GM21529 (cell line): Measurements from ENCODE around the gene BCL7B.
"Not testable (repeated sequence)": the region's sequence is repeated elsewhere in the genome, so short reads cannot be mapped to it uniquely, and the experiment has no call there.

Experiments used
- ATAC-seq: cut with Tn5 transposase; IDR thresholded peaks from one replicate; pipeline ENCODE4 v1.9.1; 2021; ENCODE audit not compliant: unreplicated experiment

BCL7B gene

GRCh38 chr7:73573276-73573675 is 15.8 kb upstream of the BCL7B start:
- no peak for ATAC-seq

GRCh38 chr7:73572767-73573186 is 15.3 kb upstream of the BCL7B start:
- no peak for ATAC-seq

GRCh38 chr7:73570977-73571376 is 13.5 kb upstream of the BCL7B start:
- no peak for ATAC-seq

GRCh38 chr7:73570521-73570920 is 13.0 kb upstream of the BCL7B start:
- no peak for ATAC-seq

- ATAC-seq, result no peak
Observed at GRCh38 chr7:73569042-73569608, 11.6 kb upstream of the BCL7B start.

DNA sequence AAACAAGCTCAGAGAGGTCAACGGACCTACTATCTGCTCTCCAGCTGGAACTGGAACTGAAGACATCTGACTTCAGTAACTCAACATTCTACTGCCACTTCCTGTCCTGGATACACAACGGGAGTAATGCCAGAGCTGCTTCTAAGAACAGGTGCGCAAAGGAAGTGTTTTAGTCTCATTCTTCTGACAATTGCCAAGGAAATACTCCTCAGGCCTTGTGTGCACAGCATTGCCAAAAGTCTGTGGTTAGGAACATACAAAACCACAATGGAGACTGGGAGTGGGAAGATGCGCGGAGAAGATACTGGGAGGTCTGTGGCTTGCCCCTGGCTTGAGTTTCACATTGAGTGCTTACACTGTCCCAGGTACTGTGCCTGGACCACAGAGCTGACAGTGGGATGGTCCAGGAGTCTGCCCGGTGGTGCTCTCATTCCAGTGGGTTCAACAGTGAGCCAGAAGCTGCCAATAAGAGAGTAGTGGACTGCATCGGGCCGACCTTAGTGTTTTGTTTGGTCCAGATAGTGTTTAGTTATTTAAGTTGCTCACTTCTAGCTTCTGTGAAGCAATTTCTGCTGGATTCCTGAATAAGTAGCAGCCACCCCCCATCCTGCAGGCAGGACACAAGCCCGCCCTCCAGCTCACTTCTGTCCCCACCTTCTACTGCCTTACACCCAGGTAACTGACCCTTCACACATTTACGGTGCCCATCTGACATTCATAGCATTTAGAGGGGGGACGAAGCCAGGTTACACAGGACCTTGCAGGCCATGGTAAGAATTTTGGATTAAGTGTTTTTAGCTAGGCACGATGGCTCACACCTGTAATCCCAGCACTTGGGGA is 10.6 kb upstream of the BCL7B start:
- no peak for ATAC-seq

DNA sequence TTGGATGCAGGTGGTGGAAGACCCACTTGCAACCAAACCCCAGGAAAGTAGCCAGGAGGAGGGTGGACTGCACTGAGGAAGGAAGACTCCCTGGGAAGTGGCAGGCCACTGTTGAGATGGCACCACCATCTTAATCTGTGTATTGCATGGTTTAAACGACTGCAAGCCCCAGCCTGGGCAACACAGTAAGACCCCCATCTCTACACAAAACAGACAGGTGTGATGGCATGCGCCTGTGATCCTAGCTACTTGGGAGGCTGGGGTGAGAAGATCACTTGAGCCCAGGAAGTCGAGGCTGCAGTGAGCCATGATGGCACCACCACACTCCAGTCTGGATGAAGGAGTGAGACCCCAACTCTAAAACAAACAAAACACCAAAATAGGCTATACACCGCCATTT is 9.7 kb upstream of the BCL7B start:
- no peak for ATAC-seq

DNA sequence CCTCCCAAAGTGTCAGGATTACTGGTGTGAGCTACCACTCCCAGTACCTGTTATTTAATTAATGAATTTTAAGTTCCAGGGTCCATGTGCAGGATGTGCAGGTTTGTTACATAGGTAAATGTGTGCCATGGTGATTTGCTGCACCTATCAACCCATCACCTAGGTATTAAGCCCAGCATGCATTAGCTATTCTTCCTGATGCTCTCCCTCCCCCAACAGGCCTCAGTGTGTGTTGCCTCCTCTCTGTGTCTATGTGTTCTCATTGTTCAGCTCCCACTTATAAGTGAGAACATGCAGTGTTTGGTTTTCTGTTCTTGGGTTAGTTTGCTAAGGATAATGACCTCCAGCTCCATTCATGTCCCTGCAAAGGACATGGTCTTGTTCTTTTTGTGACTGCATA is 8.9 kb upstream of the BCL7B start:
- not testable (repeated sequence) for ATAC-seq

DNA sequence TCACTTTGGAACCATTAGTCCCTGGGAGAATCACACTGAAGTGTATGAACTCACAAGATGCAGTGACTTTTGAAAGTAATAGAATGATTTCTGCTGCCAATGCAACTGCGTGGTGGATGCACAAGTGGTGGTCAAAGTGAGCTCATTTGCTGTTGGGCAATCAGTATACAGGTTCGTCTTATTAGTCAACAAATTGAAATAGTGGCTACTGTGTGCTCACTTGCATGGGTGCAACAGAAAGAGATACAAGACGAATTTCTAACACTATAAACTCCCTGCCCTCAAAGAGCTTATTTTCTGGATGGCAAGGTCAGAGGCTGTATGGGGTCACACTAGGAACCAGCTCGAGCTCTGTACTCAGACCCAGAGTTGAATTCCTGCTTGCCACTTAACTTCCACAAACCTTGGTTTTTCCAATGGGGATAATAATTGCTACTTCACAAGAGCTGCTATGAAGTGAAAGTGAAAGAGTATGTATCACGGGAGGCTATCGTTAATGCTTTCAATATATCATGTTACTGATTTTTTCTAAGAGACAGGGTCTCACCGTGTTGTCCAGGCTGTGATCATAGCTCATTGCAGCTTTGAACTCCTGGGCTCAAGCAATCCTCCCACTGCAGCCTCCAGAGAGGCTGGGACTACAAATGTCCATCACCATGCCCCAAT is 8.3 kb upstream of the BCL7B start:
- ATAC-seq, result no peak

DNA sequence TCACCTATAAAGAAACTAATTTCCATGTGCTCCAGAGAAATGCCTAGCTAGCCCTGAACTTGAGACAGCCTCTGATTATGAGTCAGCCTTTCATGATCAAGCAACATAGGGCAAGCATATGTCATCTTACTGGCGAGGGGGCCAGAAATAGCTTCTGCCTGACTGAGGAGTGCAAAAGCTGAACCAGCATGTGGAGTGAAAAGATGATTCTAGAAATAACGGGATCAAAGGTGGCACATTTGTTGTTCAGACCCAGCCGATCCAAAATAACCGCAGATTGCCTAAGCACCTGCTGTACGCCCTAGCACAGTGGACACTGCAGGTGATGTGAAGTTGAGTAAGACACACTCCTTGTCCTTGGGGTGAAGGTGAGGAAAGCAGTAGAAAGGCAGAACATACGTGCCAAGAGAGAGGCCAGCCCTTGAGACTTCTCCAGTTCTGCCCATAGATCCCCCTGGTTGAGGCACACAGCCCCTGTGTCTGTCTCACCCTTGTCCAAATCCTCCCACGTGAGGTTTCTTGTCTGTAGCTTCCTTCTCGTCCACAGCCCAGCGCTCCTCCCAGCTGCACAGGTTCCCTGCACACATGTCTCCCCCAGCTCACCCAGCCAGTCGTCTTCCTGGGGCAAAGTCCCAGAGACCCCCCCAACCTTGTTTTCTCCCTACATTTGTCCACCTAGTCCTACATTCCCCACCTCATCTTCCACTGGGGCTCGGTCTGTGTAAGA is 2.8 kb upstream of the BCL7B start:
- ATAC-seq, result peak; percentile 23

- peak; percentile 86 for ATAC-seq
Observed at GRCh38 chr7:73557108-73557396, 438 bp downstream of the BCL7B start.

DNA sequence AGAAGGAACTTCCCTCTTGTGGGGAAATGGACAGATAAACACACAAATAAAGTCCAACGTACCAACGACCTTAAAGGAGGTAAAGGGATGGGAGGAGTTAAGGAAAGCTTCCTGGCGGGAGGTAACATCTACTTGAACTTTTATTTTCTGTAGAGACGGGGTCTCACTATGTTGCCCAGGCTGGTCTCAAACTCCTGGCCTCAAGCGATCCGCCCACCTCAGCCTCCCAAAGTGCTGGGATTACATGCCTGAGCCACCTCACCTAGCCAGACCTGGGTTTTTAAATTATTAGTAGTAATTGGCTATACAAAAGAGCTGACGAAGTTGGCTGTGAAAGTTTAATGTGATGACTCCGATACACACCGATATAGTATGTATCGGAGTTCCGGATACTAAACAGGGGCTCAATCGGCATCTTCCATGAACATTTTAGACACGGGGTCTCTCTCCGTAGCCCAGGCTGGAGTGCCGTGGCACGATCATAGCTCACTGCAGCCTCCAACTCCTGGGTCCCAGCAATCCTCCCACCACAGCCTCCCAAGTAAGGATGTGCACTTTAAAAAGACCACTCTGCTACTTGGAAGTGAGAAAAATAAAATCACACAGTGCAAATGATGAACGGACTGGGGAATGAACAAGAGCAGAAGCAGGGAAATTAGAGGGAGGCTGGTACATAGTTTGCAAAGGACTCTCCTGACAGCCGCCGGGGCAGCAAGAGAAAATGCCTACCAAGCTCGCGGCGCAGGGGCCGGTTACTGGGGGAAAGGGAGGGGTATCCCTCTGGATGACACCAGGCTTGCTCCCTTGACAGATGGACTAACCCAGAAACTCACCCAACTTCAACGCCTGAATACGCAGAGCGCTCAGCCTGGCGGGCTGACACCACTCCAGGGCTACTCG is 1.0 kb downstream of the BCL7B start:
- ATAC-seq, result no peak

GRCh38 chr7:73555411-73555982 is 2.0 kb downstream of the BCL7B start:
- ATAC-seq, result no peak

- not testable (repeated sequence) for ATAC-seq
Observed at GRCh38 chr7:73550093-73550492, 7.4 kb downstream of the BCL7B start.

DNA sequence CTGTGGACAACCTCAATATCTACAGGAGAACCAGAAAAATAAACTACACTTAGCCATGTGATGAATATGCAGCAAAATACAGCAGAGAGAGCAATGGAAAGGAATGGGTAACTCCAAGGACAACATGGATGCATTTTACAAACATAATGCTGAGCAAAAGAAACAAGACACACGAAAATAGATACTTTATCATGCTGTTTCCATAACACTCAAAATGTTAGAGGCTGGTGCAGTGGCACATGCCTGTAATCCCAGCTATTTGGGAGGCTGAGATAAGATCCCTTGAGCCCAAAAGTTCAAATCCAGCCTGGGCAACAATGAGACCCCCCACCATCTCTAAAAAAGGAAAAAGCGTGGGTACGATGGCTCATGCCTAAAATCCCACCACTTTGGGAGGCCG is 8.3 kb downstream of the BCL7B start:
- ATAC-seq, result no peak

GRCh38 chr7:73547841-73548240 is 9.6 kb downstream of the BCL7B start:
- no peak for ATAC-seq

- no peak for ATAC-seq
Observed at GRCh38 chr7:73544678-73545077, 12.8 kb downstream of the BCL7B start.

DNA sequence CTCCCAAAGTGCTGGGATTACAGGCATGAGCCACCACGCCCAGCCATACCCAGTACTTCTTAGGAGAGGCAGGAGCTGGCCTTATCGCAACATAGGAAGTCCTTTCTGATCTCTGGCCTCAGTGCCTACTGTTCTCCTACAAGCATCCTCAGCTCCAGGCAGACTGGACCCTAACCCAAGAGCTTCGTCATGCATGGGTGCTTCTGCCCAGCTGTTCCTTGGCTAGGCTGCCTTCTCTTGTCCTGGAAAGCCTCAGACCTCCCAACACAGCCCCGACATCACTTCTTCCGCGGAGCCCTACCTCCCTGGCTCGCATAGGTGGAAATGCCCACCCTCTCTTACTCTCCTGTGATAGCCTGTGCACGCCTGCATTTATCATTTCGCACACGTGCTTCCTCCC is 15.8 kb downstream of the BCL7B start:
- ATAC-seq, result no peak

DNA sequence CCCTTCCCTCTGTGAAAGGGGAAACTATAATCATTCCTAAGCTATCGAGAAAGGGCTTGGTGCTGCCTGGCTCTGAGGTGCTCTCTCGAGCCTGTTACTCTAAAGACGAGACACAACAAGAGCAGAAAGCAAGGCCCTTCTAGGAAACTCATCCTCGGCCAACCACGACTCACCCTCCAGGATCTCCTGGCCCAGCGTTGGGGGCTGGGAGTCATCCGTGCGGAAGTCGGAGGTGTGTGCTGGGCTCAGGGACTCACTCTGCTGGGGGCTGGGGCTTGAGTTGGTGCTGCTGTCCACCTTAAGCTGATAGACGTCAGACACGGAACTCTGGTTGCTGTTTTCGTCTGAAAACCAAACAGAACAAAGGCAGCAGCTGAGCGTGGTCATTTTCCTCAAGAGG is 17.8 kb downstream of the BCL7B start:
- no peak for ATAC-seq

DNA sequence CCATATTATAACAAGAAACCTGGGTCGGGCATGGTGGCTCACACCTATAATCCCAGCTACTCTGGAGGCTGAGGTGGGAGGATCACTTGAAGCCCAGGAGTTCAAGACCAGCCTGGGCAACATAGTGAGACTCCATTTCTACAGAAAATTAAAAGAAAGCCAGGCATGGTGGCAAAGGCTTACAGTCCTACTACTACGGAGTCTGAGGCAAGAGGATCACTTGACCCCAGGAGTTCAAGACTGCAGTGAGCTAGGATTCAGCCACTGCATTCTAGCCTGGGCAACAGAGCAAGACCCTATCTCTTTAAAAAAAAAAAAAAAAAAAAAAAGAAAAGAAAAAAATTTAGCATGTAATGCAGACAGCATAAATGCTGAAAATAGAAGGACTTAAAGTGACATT is 19.0 kb downstream of the BCL7B start:
- ATAC-seq, result not testable (repeated sequence)
